Chondrocyte (in vitro differentiated cells): Measurements from ENCODE around the gene UMAD1. TPM values are rescaled to one million over a fixed set of nuclear protein-coding genes. Genes with fewer than 3 reads are reported as not detected.
"Not testable (repeated sequence)": the region's sequence is repeated elsewhere in the genome, so short reads cannot be mapped to it uniquely, and the experiment has no call there.

Experiments
- DNase-seq: peaks from one replicate; pipeline ENCODE4 v3.0.0; 2021; ENCODE audit warnings: mixed read lengths, low spot score
- H3K27ac Mint-ChIP-seq: one replicate; pipeline ENCODE4 v1.8.0; 2021; ENCODE audit warnings: mild to moderate bottlenecking, moderate library complexity, mixed read lengths; ENCODE audit not compliant: unreplicated experiment
- H3K27me3 Mint-ChIP-seq: 2 replicates; pipeline ENCODE4 v1.8.0; 2021; ENCODE audit warnings: low read depth, mixed read lengths
- H3K36me3 Mint-ChIP-seq: 2 replicates; pipeline ENCODE4 v1.8.0; 2021; ENCODE audit warnings: low read depth, mixed read lengths
- H3K4me1 Mint-ChIP-seq: 2 replicates; pipeline ENCODE4 v1.8.0; 2021; ENCODE audit warnings: low read depth, mild to moderate bottlenecking, mixed read lengths
- H3K4me3 Mint-ChIP-seq: one replicate; pipeline ENCODE4 v1.8.0; 2021; ENCODE audit warnings: mild to moderate bottlenecking, moderate library complexity, mixed read lengths; ENCODE audit not compliant: unreplicated experiment
- H3K9me3 Mint-ChIP-seq: 2 replicates; pipeline ENCODE4 v1.8.0; 2021; ENCODE audit warnings: low read depth, mixed read lengths
- CTCF ChIP-seq: fragments of 200-600 bp; sonication (generic); IDR thresholded peaks from 2 replicates; pipeline ENCODE4 v1.5.0; 2021; ENCODE audit warnings: antibody characterized with exemption, mild to moderate bottlenecking, moderate library complexity
- total RNA-seq: library from RNA; stranded (reverse); gene quantifications from 3 replicates; pipeline ENCODE4 v1.2.1, GENCODE V29; 2021

UMAD1 gene
- total RNA-seq, 1 donor from 2014 or later = 5.5 TPM

GRCh38 chr7:7651479-7651878 lies 10.9 kb downstream of the UMAD1 start:
- Mint-ChIP-seq H3K4me3 (no peak overlapping the region), H3K27me3 (no peaks in the 10 kb centered on the region), H3K36me3 (no peaks in the 10 kb centered on the region), H3K4me1 (no peaks in the 10 kb centered on the region), H3K27ac (no peak overlapping the region), H3K9me3 (no peaks in the 10 kb centered on the region)
- DNase-seq = no peak
- no peak for TF ChIP-seq CTCF

DNA sequence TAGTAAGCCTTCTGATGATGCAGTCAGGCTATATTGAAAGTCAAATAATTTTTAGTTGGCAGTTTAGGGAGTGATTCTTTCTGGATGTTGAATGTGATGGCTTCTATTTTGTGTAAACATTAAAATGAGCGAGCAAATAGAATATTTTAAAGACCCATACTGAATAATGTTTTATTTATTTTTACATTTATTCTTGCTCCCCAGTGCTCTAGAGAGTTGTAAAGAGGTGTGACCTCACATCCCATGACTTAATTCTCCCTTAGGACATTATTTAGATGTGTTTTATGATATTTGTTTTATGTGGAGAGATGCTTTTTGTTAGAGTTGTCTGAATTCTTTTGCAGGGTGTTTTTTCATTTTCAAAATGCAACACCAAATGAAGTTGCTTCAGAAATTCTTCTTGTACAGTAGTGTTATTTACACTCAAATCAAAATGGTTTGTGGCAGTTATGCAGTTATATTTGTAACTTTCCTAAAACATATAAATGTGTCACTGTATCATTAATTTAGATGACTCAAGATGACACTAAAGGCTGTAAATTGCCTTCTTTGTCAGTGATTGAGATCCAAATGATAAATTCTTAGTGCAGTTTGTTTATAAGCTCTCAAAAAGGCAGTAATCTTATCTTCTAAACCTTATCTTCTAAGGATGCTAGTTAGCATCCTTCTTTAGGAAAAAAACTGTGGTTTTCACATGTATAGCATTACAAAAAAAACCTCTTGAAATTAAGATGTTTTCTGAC lies 12.4 kb downstream of the UMAD1 start:
- Mint-ChIP-seq H3K4me1 (no peaks in the 10 kb centered on the region), H3K36me3 (peaks cover 6% of the 10 kb centered on the region), H3K27ac (no peak overlapping the region), H3K4me3 (no peak overlapping the region), H3K27me3 (no peaks in the 10 kb centered on the region), H3K9me3 (peaks cover 8% of the 10 kb centered on the region)
- no peak for TF ChIP-seq CTCF
- DNase-seq = no peak

DNA sequence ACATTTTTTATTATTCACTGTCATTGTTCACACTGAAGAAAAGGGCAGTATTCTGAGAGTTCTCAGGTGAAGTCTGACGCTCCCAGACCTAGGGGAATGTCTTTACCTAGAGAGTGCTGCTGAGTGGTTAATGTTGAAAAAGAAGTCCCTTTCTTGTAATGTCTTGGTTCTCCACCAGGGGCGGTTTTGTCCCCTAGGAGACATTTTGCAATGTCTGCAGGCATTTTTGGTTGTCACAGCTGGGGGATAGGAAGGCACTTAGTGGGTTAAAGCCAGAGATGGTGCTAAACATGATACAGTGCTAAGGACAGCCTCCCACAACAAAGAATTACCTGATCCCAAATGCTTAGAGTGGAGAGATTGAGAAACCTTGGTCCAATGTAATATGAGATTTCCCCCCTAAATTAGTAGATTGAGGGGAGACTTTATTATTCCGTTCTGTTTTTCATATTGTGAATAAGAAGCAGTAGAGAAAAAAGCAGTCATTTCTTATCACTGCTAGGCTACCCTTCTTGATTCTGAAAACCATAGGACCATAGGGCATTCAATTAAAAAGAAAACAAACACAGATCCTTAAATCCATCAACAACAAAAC lies 13.1 kb downstream of the UMAD1 start:
- DNase-seq = no peak

GRCh38 chr7:7654964-7655715 lies 14.6 kb downstream of the UMAD1 start:
- no peak overlapping the region for H3K4me3 Mint-ChIP-seq
- H3K4me1 Mint-ChIP-seq = no peaks in the 10 kb centered on the region
- peaks cover 14% of the 10 kb centered on the region for H3K36me3 Mint-ChIP-seq
- H3K9me3 Mint-ChIP-seq = peaks cover 23% of the 10 kb centered on the region
- no peak for DNase-seq
- no peak for TF ChIP-seq CTCF
- no peaks in the 10 kb centered on the region for H3K27me3 Mint-ChIP-seq
- H3K27ac Mint-ChIP-seq = no peak overlapping the region

More for the DNA sequence above, 13.1 kb downstream of the UMAD1 start:
- Mint-ChIP-seq H3K27ac (no peak overlapping the region), H3K4me1 (no peaks in the 10 kb centered on the region), H3K27me3 (no peaks in the 10 kb centered on the region), H3K9me3 (peaks cover 9% of the 10 kb centered on the region), H3K36me3 (peaks cover 8% of the 10 kb centered on the region), H3K4me3 (no peak overlapping the region)
- TF ChIP-seq CTCF = peak; percentile 69

GRCh38 chr7:7656459-7656858 lies 15.9 kb downstream of the UMAD1 start:
- not testable (repeated sequence) for H3K27ac Mint-ChIP-seq, H3K4me3 Mint-ChIP-seq, H3K27me3 Mint-ChIP-seq, H3K4me1 Mint-ChIP-seq, DNase-seq
- Mint-ChIP-seq H3K36me3 (peaks cover 14% of the 10 kb centered on the region), H3K9me3 (peaks cover 24% of the 10 kb centered on the region)
